HEK293T (cell line): ENCODE measurements around the gene NRDC.

ENCODE experiments used
- ARNT ChIP-seq: fragments of 450-650 bp; IDR thresholded peaks from 2 replicates; pipeline ENCODE4 v1.6.1; 2017; ENCODE audit warnings: mild to moderate bottlenecking
- BHLHE40 ChIP-seq: fragments of 450-650 bp; IDR thresholded peaks from 2 replicates; pipeline ENCODE4 v1.6.1; 2016; ENCODE audit warnings: mild to moderate bottlenecking, moderate library complexity, borderline replicate concordance
- ELF4 ChIP-seq: fragments of 450-650 bp; IDR thresholded peaks from 2 replicates; pipeline ENCODE4 v1.6.1; 2017; ENCODE audit warnings: antibody characterized with exemption
- FOXA1 ChIP-seq: fragments of 450-650 bp; IDR thresholded peaks from 2 replicates; pipeline ENCODE4 v1.6.1; 2016; ENCODE audit warnings: mild to moderate bottlenecking
- FOXK2 ChIP-seq: fragments of 450-650 bp; IDR thresholded peaks from 2 replicates; pipeline ENCODE4 v1.6.1; 2016; ENCODE audit warnings: mild to moderate bottlenecking
- FOXM1 ChIP-seq: fragments of 450-650 bp; IDR thresholded peaks from 2 replicates; pipeline ENCODE4 v1.6.1; 2017; ENCODE audit warnings: mild to moderate bottlenecking, borderline replicate concordance
- HDGF ChIP-seq: fragments of 450-650 bp; IDR thresholded peaks from 2 replicates; pipeline ENCODE4 v1.6.1; 2017; ENCODE audit warnings: antibody characterized with exemption, borderline replicate concordance
- L3MBTL2 ChIP-seq: fragments of 450-650 bp; conservative IDR thresholded peaks from 2 replicates; pipeline ENCODE4 v1.6.1; 2016; ENCODE audit warnings: mild to moderate bottlenecking
- LEF1 ChIP-seq: fragments of 450-650 bp; IDR thresholded peaks from 2 replicates; pipeline ENCODE4 v1.6.1; 2017; ENCODE audit warnings: mild to moderate bottlenecking, borderline replicate concordance
- NFRKB ChIP-seq: fragments of 450-650 bp; IDR thresholded peaks from 2 replicates; pipeline ENCODE4 v1.6.1; 2016; ENCODE audit warnings: mild to moderate bottlenecking, moderate library complexity
- PKNOX1 ChIP-seq: fragments of 450-650 bp; IDR thresholded peaks from 2 replicates; pipeline ENCODE4 v1.6.1; 2016
- SP1 ChIP-seq: fragments of 450-650 bp; IDR thresholded peaks from 2 replicates; pipeline ENCODE4 v1.6.1; 2017
- TARDBP ChIP-seq: fragments of 450-650 bp; IDR thresholded peaks from 2 replicates; pipeline ENCODE4 v1.6.1; 2016
- ZNF384 ChIP-seq: fragments of 450-650 bp; IDR thresholded peaks from 2 replicates; pipeline ENCODE4 v1.6.1; 2016

- TF ChIP-seq BHLHE40 (no peak), HDGF (no peak), ZNF384 (no peak), L3MBTL2 (no peak), NFRKB (no peak), SP1 (no peak), ARNT (no peak), FOXM1 (no peak), FOXA1 (no peak), FOXK2 (no peak), LEF1 (no peak), PKNOX1 (no peak), TARDBP (no peak), ELF4 (no peak)
Observed at GRCh38 chr1:51907079-51907702, 28.7 kb upstream of the NRDC start.
